Measurements from ENCODE around the gene CLPTM1. TPM values are rescaled to one million over a fixed set of nuclear protein-coding genes. Genes with fewer than 3 reads are reported as not detected.
"Not testable (repeated sequence)": the region's sequence is repeated elsewhere in the genome, so short reads cannot be mapped to it uniquely, and the experiment has no call there.

Gene CLPTM1
- polyA plus RNA-seq, 1 donor from 2014 or later = 15.3 TPM

- no peak overlapping the region for H3K27ac ChIP-seq (ENCODE audit: low read length)
- H3K4me3 ChIP-seq (ENCODE audit: low read length) = no peak overlapping the region
- H3K4me2 ChIP-seq (ENCODE audit: low read length) = no peak overlapping the region
- no peaks in the 10 kb centered on the region for H3K9me2 ChIP-seq (ENCODE audit: insufficient read depth, low read length)
- H3K36me3 ChIP-seq (ENCODE audit: insufficient read depth, low read length) = no peaks in the 10 kb centered on the region
- TF ChIP-seq EP300 (conservative IDR thresholded peaks at IDR 0.05; ENCODE audit: poor library complexity, severe bottlenecking) (no peak), TAF1 (IDR thresholded peaks at IDR 0.05; ENCODE audit: low read depth) (no peak), RAD21 (conservative IDR thresholded peaks at IDR 0.05) (no peak)
- no peaks in the 10 kb centered on the region for H3K27me3 ChIP-seq (ENCODE audit: insufficient read depth, low read depth, low read length)
- H3F3A ChIP-seq (ENCODE audit: insufficient read depth, low read length, poor library complexity, severe bottlenecking) = no peaks in the 10 kb centered on the region
- no peak overlapping the region for H2AFZ ChIP-seq (ENCODE audit: low read depth, low read length)
- H4K20me1 ChIP-seq (ENCODE audit: insufficient read depth) = no peaks in the 10 kb centered on the region
- no peaks in the 10 kb centered on the region for H3K9me3 ChIP-seq (ENCODE audit: low read length)
- no peaks in the 10 kb centered on the region for H3K79me2 ChIP-seq (replicated peaks; ENCODE audit: insufficient read depth, low read length)
- H3K9ac ChIP-seq (ENCODE audit: low read length) = no peak overlapping the region
Measured at GRCh38 chr19:44925114-44925891, 29.9 kb upstream of the CLPTM1 start.

DNA sequence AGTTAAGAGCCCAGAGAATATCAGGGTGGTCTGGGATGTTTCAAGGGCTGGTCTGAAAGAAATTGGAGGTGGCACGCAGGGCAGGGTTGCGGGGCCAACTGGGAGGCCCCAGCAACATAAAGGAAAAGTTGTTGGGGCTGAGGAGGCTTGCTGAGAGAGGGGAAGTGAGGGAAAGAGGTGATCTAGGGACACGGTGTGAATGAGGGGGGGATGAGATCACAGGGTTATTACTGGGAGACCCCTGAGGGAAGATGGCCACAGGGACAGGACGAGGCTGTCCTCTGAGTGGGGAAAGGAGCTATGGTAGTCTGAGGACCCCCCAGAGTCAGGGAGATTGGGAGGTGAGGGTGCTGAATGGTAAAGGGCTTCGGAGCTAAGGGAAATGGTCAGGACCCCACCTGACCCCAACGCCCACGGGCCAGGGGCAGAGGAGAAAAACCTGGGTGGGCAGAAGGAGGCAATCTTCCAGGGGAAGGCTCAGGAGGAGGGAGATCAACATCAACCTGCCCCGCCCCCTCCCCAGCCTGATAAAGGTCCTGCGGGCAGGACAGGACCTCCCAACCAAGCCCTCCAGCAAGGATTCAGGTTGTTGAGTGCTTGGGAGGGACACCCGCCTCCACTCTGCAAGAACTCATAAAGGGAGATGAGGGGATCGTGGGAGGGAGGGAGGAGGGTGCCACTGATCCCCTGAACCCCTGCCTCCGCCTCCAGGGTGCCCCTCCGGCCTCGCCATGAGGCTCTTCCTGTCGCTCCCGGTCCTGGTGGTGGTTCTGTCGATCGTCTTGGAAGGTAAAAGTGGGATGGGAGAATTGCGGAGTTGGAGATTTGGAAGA is 28.7 kb upstream of the CLPTM1 start:
- H3K36me3 ChIP-seq (ENCODE audit: insufficient read depth, low read length); H3F3A ChIP-seq (ENCODE audit: insufficient read depth, low read length, poor library complexity, severe bottlenecking); H3K4me2 ChIP-seq (ENCODE audit: low read length); H3K79me2 ChIP-seq (replicated peaks; ENCODE audit: insufficient read depth, low read length); H3K27me3 ChIP-seq (ENCODE audit: insufficient read depth, low read depth, low read length); H3K4me3 ChIP-seq (ENCODE audit: low read length); H4K20me1 ChIP-seq (ENCODE audit: insufficient read depth); H3K9me3 ChIP-seq (ENCODE audit: low read length); H3K9me2 ChIP-seq (ENCODE audit: insufficient read depth, low read length); H3K9ac ChIP-seq (ENCODE audit: low read length); H3K27ac ChIP-seq (ENCODE audit: low read length); H2AFZ ChIP-seq (ENCODE audit: low read depth, low read length): not testable (repeated sequence)

DNA sequence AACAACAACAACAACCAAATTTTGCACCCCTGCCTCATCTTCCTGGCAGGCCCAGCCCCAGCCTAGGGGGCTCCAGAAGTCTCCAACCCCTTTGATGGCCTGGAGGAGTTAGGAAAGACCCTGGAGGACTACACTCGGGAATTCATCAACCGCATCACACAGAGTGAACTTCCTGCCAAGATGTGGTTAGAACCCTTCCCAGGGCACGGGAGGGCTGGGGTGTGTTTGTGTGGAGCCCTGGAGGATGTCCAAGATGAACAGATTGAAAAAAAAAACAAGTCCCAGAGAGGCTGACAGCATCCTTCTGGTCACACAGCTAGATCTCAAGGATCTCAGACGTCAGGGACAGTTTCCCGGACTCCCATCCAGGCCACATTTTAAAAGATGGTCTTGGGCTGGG is 27.4 kb upstream of the CLPTM1 start:
- TF ChIP-seq RAD21 (conservative IDR thresholded peaks at IDR 0.05) (no peak), REST (IDR thresholded peaks at IDR 0.05; ENCODE audit: borderline replicate concordance) (no peak), POLR2AphosphoS5 (IDR thresholded peaks at IDR 0.05) (no peak), EZH2 (IDR thresholded peaks at IDR 0.05; ENCODE audit: borderline replicate concordance, insufficient read depth, low read length, poor library complexity, severe bottlenecking) (no peak), EP300 (conservative IDR thresholded peaks at IDR 0.05; ENCODE audit: poor library complexity, severe bottlenecking) (no peak), SMC3 (conservative IDR thresholded peaks at IDR 0.05; ENCODE audit: poor library complexity) (no peak), MXI1 (conservative IDR thresholded peaks at IDR 0.05; ENCODE audit: poor library complexity, severe bottlenecking) (no peak), TAF1 (IDR thresholded peaks at IDR 0.05; ENCODE audit: low read depth) (no peak)
- TF ChIP-seq, protein P1, sequence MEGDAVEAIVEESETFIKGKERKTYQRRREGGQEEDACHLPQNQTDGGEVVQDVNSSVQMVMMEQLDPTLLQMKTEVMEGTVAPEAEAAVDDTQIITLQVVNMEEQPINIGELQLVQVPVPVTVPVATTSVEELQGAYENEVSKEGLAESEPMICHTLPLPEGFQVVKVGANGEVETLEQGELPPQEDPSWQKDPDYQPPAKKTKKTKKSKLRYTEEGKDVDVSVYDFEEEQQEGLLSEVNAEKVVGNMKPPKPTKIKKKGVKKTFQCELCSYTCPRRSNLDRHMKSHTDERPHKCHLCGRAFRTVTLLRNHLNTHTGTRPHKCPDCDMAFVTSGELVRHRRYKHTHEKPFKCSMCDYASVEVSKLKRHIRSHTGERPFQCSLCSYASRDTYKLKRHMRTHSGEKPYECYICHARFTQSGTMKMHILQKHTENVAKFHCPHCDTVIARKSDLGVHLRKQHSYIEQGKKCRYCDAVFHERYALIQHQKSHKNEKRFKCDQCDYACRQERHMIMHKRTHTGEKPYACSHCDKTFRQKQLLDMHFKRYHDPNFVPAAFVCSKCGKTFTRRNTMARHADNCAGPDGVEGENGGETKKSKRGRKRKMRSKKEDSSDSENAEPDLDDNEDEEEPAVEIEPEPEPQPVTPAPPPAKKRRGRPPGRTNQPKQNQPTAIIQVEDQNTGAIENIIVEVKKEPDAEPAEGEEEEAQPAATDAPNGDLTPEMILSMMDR (IDR thresholded peaks at IDR 0.05; ENCODE audit: poor library complexity, severe bottlenecking) = no peak
- Histone ChIP-seq H3K36me3 (ENCODE audit: insufficient read depth, low read length) (no peaks in the 10 kb centered on the region), H4K20me1 (ENCODE audit: insufficient read depth) (no peaks in the 10 kb centered on the region), H3K9ac (ENCODE audit: low read length) (no peak overlapping the region), H3F3A (ENCODE audit: insufficient read depth, low read length, poor library complexity, severe bottlenecking) (no peaks in the 10 kb centered on the region), H3K79me2 (replicated peaks; ENCODE audit: insufficient read depth, low read length) (no peaks in the 10 kb centered on the region), H2AFZ (ENCODE audit: low read depth, low read length) (no peak overlapping the region), H3K4me2 (ENCODE audit: low read length) (no peak overlapping the region), H3K27me3 (ENCODE audit: insufficient read depth, low read depth, low read length) (no peaks in the 10 kb centered on the region), H3K4me3 (ENCODE audit: low read length) (no peak overlapping the region), H3K27ac (ENCODE audit: low read length) (no peak overlapping the region), H3K9me2 (ENCODE audit: insufficient read depth, low read length) (no peaks in the 10 kb centered on the region), H3K9me3 (ENCODE audit: low read length) (no peaks in the 10 kb centered on the region)
